GM12873 (cell line): ENCODE data around the gene ATXN7.

Experiments
- CTCF ChIP-seq: IDR thresholded peaks from 2 replicates; pipeline ENCODE4 v1.5.1; 2012; ENCODE audit warnings: low read depth, mild to moderate bottlenecking, moderate library complexity, low read length, control low read depth; ENCODE audit not compliant: insufficient read depth; ENCODE audit errors: missing control alignments

The ATXN7 gene

GRCh38 chr3:63851287-63851686, 12.4 kb upstream of the ATXN7 start:
- no peak for TF ChIP-seq CTCF

GRCh38 chr3:63853106-63853505, 10.6 kb upstream of the ATXN7 start:
- no peak for TF ChIP-seq CTCF

GRCh38 chr3:63855333-63855940, 8.2 kb upstream of the ATXN7 start:
- TF ChIP-seq CTCF: no peak

- TF ChIP-seq CTCF: no peak
Measured at GRCh38 chr3:63857311-63857710, 6.4 kb upstream of the ATXN7 start.

GRCh38 chr3:63860776-63861175, 2.9 kb upstream of the ATXN7 start:
- TF ChIP-seq CTCF: no peak

GRCh38 chr3:63861306-63861705, 2.4 kb upstream of the ATXN7 start:
- no peak for TF ChIP-seq CTCF

- TF ChIP-seq CTCF: no peak
Measured at GRCh38 chr3:63862804-63863149, 890 bp upstream of the ATXN7 start.
